Trophoblast cell (in vitro differentiated cells and primary cell): ENCODE data around the gene EIF2B5.

ENCODE experiments used
- DNase-seq, 2 donors: peaks; one replicate each; pipeline ENCODE4 v3.0.0-alpha.2; 2016
- H2AFZ ChIP-seq: 2 replicates; pipeline ENCODE4 v1.6.1; 2013; ENCODE audit warnings: low read length, moderate library complexity, mild to moderate bottlenecking; ENCODE audit not compliant: insufficient read depth, poor library complexity
- H2AK5ac ChIP-seq: 2 replicates; pipeline ENCODE4 v1.6.1; 2013; ENCODE audit warnings: mild to moderate bottlenecking, low read length
- H2BK120ac ChIP-seq: 2 replicates; pipeline ENCODE4 v1.6.1; 2013; ENCODE audit warnings: low read length, mild to moderate bottlenecking, moderate library complexity; ENCODE audit not compliant: insufficient read depth, poor library complexity
- H2BK12ac ChIP-seq: 2 replicates; pipeline ENCODE4 v1.6.1; 2013; ENCODE audit warnings: mild to moderate bottlenecking, low read length, moderate library complexity
- H2BK5ac ChIP-seq: 2 replicates; pipeline ENCODE4 v1.6.1; 2013; ENCODE audit warnings: low read length, low read depth, moderate library complexity, mild to moderate bottlenecking; ENCODE audit not compliant: poor library complexity
- H3K14ac ChIP-seq: 2 replicates; pipeline ENCODE4 v1.6.1; 2013; ENCODE audit warnings: mild to moderate bottlenecking, low read length
- H3K18ac ChIP-seq: 2 replicates; pipeline ENCODE4 v1.6.1; 2013; ENCODE audit warnings: mild to moderate bottlenecking, low read length
- H3K23ac ChIP-seq: 2 replicates; pipeline ENCODE4 v1.6.1; 2013; ENCODE audit warnings: low read length
- H3K27ac ChIP-seq: 2 replicates; pipeline ENCODE4 v1.5.1; 2013; ENCODE audit warnings: low read depth, mild to moderate bottlenecking, inconsistent platforms, low read length, moderate library complexity
- H3K27me3 ChIP-seq: 2 replicates; pipeline ENCODE4 v1.6.1; 2013; ENCODE audit warnings: inconsistent platforms, mild to moderate bottlenecking, low read length, moderate library complexity; ENCODE audit not compliant: insufficient read depth
- H3K36me3 ChIP-seq, 2 experiments: 1 replicate in 1 of 2; 2 replicates in 1 of 2; pipeline ENCODE4 v1.6.1; 2013; ENCODE audit warnings: low read length in 2 of 2, mild to moderate bottlenecking in 2 of 2, moderate library complexity in 1 of 2; ENCODE audit not compliant: insufficient read depth in 2 of 2, control insufficient read depth in 1 of 2
- H3K4ac ChIP-seq: 2 replicates; pipeline ENCODE4 v1.6.1; 2013; ENCODE audit warnings: low read depth, mild to moderate bottlenecking, low read length, moderate library complexity
- H3K4me1 ChIP-seq, 2 experiments: 1 replicate in 1 of 2; 2 replicates in 1 of 2; pipeline ENCODE4 v1.6.1; 2013; ENCODE audit warnings: low read length in 2 of 2, mild to moderate bottlenecking in 2 of 2, moderate library complexity in 1 of 2; ENCODE audit not compliant: insufficient read depth in 2 of 2, control insufficient read depth in 1 of 2
- H3K4me2 ChIP-seq: 2 replicates; pipeline ENCODE4 v1.6.1; 2013; ENCODE audit warnings: inconsistent platforms, mild to moderate bottlenecking, low read length, moderate library complexity
- H3K4me3 ChIP-seq: 2 replicates; pipeline ENCODE4 v1.5.1; 2013; ENCODE audit warnings: mild to moderate bottlenecking, low read depth, low read length, inconsistent platforms
- H3K79me1 ChIP-seq: one replicate; pipeline ENCODE4 v1.6.1; 2013; ENCODE audit warnings: low read length
- H3K79me2 ChIP-seq: 2 replicates; pipeline ENCODE4 v1.6.1; 2013; ENCODE audit warnings: low read length, mild to moderate bottlenecking; ENCODE audit not compliant: control insufficient read depth, insufficient read depth, poor library complexity
- H3K9ac ChIP-seq: 2 replicates; pipeline ENCODE4 v1.6.1; 2013; ENCODE audit warnings: mild to moderate bottlenecking, low read length
- H3K9me3 ChIP-seq: 2 replicates; pipeline ENCODE4 v1.6.1; 2013; ENCODE audit warnings: low read depth, mild to moderate bottlenecking, control low read depth, inconsistent platforms, low read length; ENCODE audit not compliant: insufficient read depth
- H4K12ac ChIP-seq: 2 replicates; pipeline ENCODE4 v1.6.1; 2013; ENCODE audit warnings: low read depth, mild to moderate bottlenecking, low read length, moderate library complexity
- H4K8ac ChIP-seq: 2 replicates; pipeline ENCODE4 v1.6.1; 2013; ENCODE audit warnings: low read depth, mild to moderate bottlenecking, low read length, moderate library complexity
- H4K91ac ChIP-seq: one replicate; pipeline ENCODE4 v1.6.1; 2013; ENCODE audit warnings: low read depth, mild to moderate bottlenecking, low read length, moderate library complexity
- WGBS: extraction: QIAGEN DNeasy Blood & Tissue Kit; methylation state at CpG from one replicate; pipeline ENCODE4 v1.1.7; 2013; ENCODE audit warnings: missing lambda C conversion rate; ENCODE audit not compliant: insufficient read length, insufficient coverage; ENCODE audit errors: extremely low coverage; 5-methylcytosine and 5-hydroxymethylcytosine counted together

The EIF2B5 gene

DNA sequence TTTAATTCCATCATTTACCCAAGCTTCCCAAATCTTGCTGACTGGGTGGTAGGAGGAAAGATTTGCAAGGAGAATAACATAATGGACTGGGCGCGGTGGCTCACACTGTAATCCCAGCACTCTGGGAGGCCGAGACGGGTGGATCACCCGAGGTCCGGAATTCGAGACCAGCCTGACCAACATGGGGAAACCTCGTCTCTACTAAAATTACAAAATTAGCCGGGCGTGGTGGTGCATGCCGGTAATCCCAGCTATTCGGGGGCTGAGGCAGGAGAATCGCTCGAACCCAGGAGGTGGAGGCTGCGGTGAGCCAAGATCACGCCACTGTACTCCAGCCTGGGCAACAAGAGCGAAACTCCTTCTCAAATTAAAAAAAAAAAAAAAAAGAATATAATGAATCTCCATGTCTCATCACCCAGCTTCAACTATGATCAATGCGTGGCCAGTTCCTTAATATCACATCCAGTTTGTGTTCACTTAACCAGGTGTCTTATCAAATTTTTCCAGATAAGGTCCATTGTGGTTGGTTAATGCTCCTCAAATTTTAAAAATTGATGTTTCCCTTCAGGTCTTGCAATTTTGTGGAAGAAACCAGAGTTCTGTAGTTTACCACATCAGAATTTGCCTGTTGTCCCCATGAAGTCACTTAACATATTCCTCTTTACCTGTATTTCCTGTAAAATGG lies 49.5 kb downstream of the EIF2B5 start:
- peak overlapping the region; percentile 95 for H3K27ac ChIP-seq

DNA sequence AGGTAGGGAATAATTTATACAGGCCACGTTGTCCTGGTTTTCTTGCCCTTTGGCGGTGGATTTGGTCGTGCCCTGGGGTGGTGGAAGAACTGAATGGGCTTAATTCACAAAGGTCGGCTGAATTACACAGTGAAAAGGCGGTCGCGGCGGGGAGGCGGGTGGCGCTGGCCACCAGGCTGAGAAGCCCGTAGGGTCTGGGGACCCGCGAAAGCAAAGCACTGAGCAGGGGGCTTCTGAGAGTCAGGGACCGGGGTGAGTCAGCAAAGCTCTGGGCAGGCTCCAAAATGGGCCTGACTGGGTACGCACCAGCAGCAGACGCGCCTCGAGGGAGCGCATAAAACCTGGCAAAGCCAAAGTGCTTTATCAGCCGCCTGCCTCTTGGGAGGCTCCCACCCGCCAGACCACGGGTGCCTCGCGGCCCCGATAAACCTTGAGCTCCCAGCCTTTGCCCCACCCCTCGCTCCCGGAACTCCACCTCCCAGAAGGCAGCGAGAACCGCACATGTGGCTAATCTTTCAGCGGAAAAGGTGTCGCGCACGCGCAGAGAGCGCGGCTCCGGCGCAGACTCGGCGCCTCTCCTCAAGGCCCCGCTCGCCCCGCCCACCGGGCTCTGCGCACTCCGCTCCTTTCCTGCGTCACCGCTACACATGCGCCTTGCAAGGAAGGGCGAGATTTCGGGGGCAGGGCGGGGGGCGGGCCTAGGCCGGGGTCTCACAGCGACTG lies 50.5 kb downstream of the EIF2B5 start:
- Histone ChIP-seq H2AK5ac (peak overlapping the region; percentile 61), H2BK120ac (peak overlapping the region; percentile 61), H3K18ac (peak overlapping the region; percentile 84), H4K91ac (peak overlapping the region; percentile 85), H3K9ac (peak overlapping the region; percentile 86), H3K4ac (peak overlapping the region; percentile 65), H3K79me2 (peaks cover 11% of the 10 kb centered on the region), H2BK12ac (peak overlapping the region; percentile 28), H3K79me1 (peaks cover 10% of the 10 kb centered on the region), H2AFZ (peak overlapping the region; percentile 56), H3K9me3 (peaks cover 8% of the 10 kb centered on the region), H3K4me2 (peak overlapping the region; percentile 73), H3K27ac (peak overlapping the region; percentile 95), H3K4me3 (peak overlapping the region; percentile 98), H2BK5ac (peak overlapping the region; percentile 83), H4K8ac (peak overlapping the region; percentile 87), H3K23ac (no peak overlapping the region), H3K27me3 (no peaks in the 10 kb centered on the region), H3K14ac (peak overlapping the region; percentile 81), H4K12ac (peak overlapping the region; percentile 76), H3K4me1 (peaks cover 0 to 7% of the 10 kb centered on the region in 2 experiments), H3K36me3 (peaks cover 56 to 65% of the 10 kb centered on the region in 2 experiments)
- WGBS, result no CpG with 5 or more reads among the region's 55 CpGs
- peak; percentile 100 for DNase-seq

More for the DNA sequence above, 49.5 kb downstream of the EIF2B5 start:
- WGBS, result no CpG with 5 or more reads among the region's 18 CpGs
- Histone ChIP-seq H3K4me1 (peaks cover 0 to 7% of the 10 kb centered on the region in 2 experiments), H4K91ac (no peak overlapping the region), H3K9ac (no peak overlapping the region), H2BK12ac (no peak overlapping the region), H3K4me2 (no peak overlapping the region), H2BK120ac (no peak overlapping the region), H2BK5ac (no peak overlapping the region), H2AFZ (no peak overlapping the region), H2AK5ac (no peak overlapping the region), H3K14ac (no peak overlapping the region), H3K9me3 (peaks cover 8% of the 10 kb centered on the region), H4K8ac (no peak overlapping the region), H3K4ac (no peak overlapping the region), H3K79me2 (peaks cover 11% of the 10 kb centered on the region), H3K27me3 (no peaks in the 10 kb centered on the region), H3K18ac (no peak overlapping the region), H4K12ac (no peak overlapping the region), H3K79me1 (peaks cover 10% of the 10 kb centered on the region), H3K36me3 (peaks cover 61 to 68% of the 10 kb centered on the region in 2 experiments), H3K4me3 (no peak overlapping the region), H3K23ac (no peak overlapping the region)
- no peak for DNase-seq

DNA sequence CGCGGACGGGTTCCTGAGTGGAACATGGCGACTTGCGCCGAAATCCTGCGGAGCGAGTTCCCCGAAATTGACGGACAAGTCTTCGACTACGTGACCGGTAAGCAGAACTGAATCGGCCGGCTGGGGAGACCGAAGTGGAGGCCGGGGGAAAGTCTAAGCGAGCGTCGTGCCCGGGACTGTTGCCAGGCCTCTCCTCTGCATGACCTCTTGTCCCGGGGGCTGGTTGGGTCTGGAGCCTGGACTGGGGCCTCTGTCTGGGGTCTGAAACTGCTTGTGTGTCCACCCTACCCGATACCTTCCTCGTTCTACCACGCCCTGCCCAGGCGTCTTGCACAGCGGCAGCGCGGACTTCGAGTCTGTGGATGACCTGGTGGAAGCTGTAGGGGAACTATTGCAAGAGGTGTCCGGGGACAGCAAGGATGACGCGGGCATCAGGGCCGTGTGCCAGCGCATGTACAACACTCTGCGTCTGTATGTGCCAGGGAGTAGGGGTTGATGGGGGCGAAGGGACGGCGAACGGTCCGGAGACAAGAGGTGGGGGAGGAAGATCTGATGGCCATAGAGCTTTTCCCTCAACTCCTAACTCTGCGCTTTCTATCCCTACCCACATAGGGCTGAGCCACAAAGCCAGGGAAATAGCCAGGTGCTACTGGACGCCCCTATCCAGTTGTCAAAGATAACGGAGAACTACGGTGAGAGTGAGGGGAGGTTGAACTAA lies 51.2 kb downstream of the EIF2B5 start, which contains the start of gene ABCF3:
TSS of gene ABCF3 (plus strand) at position 16 of the 718 bp plus-strand sequence. CDS start at position 25, 9 bp downstream.
- Histone ChIP-seq H2BK120ac (peak within 1 kb of the TSS; percentile 61), H3K27me3 (no peaks in the 10 kb centered on the region), H3K9me3 (peaks cover 7% of the 10 kb centered on the region), H2AFZ (peak within 1 kb of the TSS; percentile 79), H3K9ac (peak within 1 kb of the TSS; percentile 97), H3K36me3 (peaks cover 54 to 63% of the 10 kb centered on the region in 2 experiments), H3K4me3 (peak within 1 kb of the TSS; percentile 98), H3K4me2 (peak within 1 kb of the TSS; percentile 87), H3K18ac (peak within 1 kb of the TSS; percentile 84), H4K8ac (peak within 1 kb of the TSS; percentile 87), H3K14ac (peak within 1 kb of the TSS; percentile 81), H3K4ac (peak within 1 kb of the TSS; percentile 71), H3K4me1 (peaks cover 0 to 7% of the 10 kb centered on the region in 2 experiments), H3K27ac (peak within 1 kb of the TSS; percentile 95), H4K91ac (peak within 1 kb of the TSS; percentile 85), H2AK5ac (peak within 1 kb of the TSS; percentile 61), H3K79me1 (peaks cover 10% of the 10 kb centered on the region), H2BK12ac (peak within 1 kb of the TSS; percentile 28), H2BK5ac (peak within 1 kb of the TSS; percentile 83), H3K23ac (no peak within 1 kb of the TSS), H3K79me2 (peaks cover 11% of the 10 kb centered on the region), H4K12ac (peak within 1 kb of the TSS; percentile 78)
- WGBS, result no CpG with 5 or more reads among the region's 45 CpGs
- peak; percentile 13 to 48 for DNase-seq

DNA sequence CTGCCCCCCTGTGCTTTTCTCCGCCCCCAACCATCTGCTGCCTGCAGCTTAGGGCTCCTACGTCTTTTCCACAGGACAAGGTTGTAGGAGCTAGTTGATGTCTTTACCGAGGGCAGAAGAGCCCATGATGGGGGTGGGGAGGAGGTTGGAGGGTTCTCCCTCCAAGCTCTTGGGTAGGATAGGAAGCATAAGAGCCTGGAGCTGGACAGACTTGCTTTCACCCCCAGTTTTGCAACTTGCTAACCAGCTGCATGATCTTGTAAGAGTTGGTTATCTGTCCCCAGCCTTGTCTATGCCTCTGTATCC lies 51.7 kb downstream of the EIF2B5 start:
- Histone ChIP-seq H3K4ac (peak overlapping the region; percentile 71), H2AFZ (no peak overlapping the region), H3K79me1 (peaks cover 10% of the 10 kb centered on the region), H4K91ac (no peak overlapping the region), H3K79me2 (peaks cover 11% of the 10 kb centered on the region), H4K8ac (no peak overlapping the region), H3K14ac (no peak overlapping the region), H2BK120ac (no peak overlapping the region), H2BK5ac (no peak overlapping the region), H3K23ac (no peak overlapping the region), H3K4me3 (peak overlapping the region; percentile 98), H3K27me3 (no peaks in the 10 kb centered on the region), H3K27ac (no peak overlapping the region), H3K4me2 (peak overlapping the region; percentile 87), H3K4me1 (peaks cover 0 to 7% of the 10 kb centered on the region in 2 experiments), H2AK5ac (no peak overlapping the region), H4K12ac (no peak overlapping the region), H3K9ac (peak overlapping the region; percentile 97), H2BK12ac (no peak overlapping the region), H3K36me3 (peaks cover 49 to 59% of the 10 kb centered on the region in 2 experiments), H3K18ac (no peak overlapping the region), H3K9me3 (peaks cover 3% of the 10 kb centered on the region)
- no peak for DNase-seq
- no CpG with 5 or more reads among the region's 3 CpGs for WGBS
